Measurements from ENCODE around the gene ZNF814. TPM values are rescaled to one million over a fixed set of nuclear protein-coding genes. Genes with fewer than 3 reads are reported as not detected.
"Not testable (repeated sequence)": the region's sequence is repeated elsewhere in the genome, so short reads cannot be mapped to it uniquely, and the experiment has no call there.

The ZNF814 gene
- total RNA-seq, 1 donor from 2014 or later, result 38.3 TPM

GRCh38 chr19:57914531-57914930 is 25.7 kb upstream of the ZNF814 start:
- H3K4me3 Mint-ChIP-seq (ENCODE audit: unreplicated experiment), result peak overlapping the region; percentile 66

GRCh38 chr19:57907394-57907793 is 18.6 kb upstream of the ZNF814 start:
- no peak for TF ChIP-seq CTCF (IDR thresholded peaks at IDR 0.05; ENCODE audit: partially characterized antibody, unreplicated experiment)
- H3K9me3 Mint-ChIP-seq (ENCODE audit: unreplicated experiment), result no peaks in the 10 kb centered on the region
- H3K36me3 Mint-ChIP-seq (ENCODE audit: unreplicated experiment), result no peaks in the 10 kb centered on the region
- no peaks in the 10 kb centered on the region for H3K4me1 Mint-ChIP-seq (ENCODE audit: low read depth, unreplicated experiment)
- no peak overlapping the region for H3K27ac Mint-ChIP-seq (ENCODE audit: unreplicated experiment)
- no peak for DNase-seq
- no peaks in the 10 kb centered on the region for H3K27me3 Mint-ChIP-seq (ENCODE audit: unreplicated experiment)
- H3K4me3 Mint-ChIP-seq (ENCODE audit: unreplicated experiment), result no peak overlapping the region

More at GRCh38 chr19:57914531-57914930, 25.7 kb upstream of the ZNF814 start:
- Mint-ChIP-seq H3K27me3 (ENCODE audit: unreplicated experiment) (peaks cover 1% of the 10 kb centered on the region), H3K36me3 (ENCODE audit: unreplicated experiment) (peaks cover 11% of the 10 kb centered on the region), H3K27ac (ENCODE audit: unreplicated experiment) (no peak overlapping the region), H3K9me3 (ENCODE audit: unreplicated experiment) (peaks cover 12% of the 10 kb centered on the region), H3K4me1 (ENCODE audit: low read depth, unreplicated experiment) (peaks cover 8% of the 10 kb centered on the region)
- no peak for TF ChIP-seq CTCF (IDR thresholded peaks at IDR 0.05; ENCODE audit: partially characterized antibody, unreplicated experiment)
- DNase-seq, result no peak

- no peaks in the 10 kb centered on the region for H3K36me3 Mint-ChIP-seq (ENCODE audit: unreplicated experiment)
- no peak for TF ChIP-seq CTCF (IDR thresholded peaks at IDR 0.05; ENCODE audit: partially characterized antibody, unreplicated experiment)
- H3K4me3 Mint-ChIP-seq (ENCODE audit: unreplicated experiment), result no peak overlapping the region
- no peaks in the 10 kb centered on the region for H3K27me3 Mint-ChIP-seq (ENCODE audit: unreplicated experiment)
- no peak for DNase-seq
- no peaks in the 10 kb centered on the region for H3K4me1 Mint-ChIP-seq (ENCODE audit: low read depth, unreplicated experiment)
- no peak overlapping the region for H3K27ac Mint-ChIP-seq (ENCODE audit: unreplicated experiment)
- H3K9me3 Mint-ChIP-seq (ENCODE audit: unreplicated experiment), result no peaks in the 10 kb centered on the region
Observed at GRCh38 chr19:57905258-57905657, 16.4 kb upstream of the ZNF814 start.

- Mint-ChIP-seq H3K9me3 (ENCODE audit: unreplicated experiment) (no peaks in the 10 kb centered on the region), H3K4me3 (ENCODE audit: unreplicated experiment) (no peak overlapping the region), H3K27ac (ENCODE audit: unreplicated experiment) (no peak overlapping the region), H3K27me3 (ENCODE audit: unreplicated experiment) (no peaks in the 10 kb centered on the region), H3K36me3 (ENCODE audit: unreplicated experiment) (no peaks in the 10 kb centered on the region), H3K4me1 (ENCODE audit: low read depth, unreplicated experiment) (no peaks in the 10 kb centered on the region)
- TF ChIP-seq CTCF (IDR thresholded peaks at IDR 0.05; ENCODE audit: partially characterized antibody, unreplicated experiment), result peak; percentile 11
- DNase-seq, result no peak
Observed at GRCh38 chr19:57903618-57904184, 14.9 kb upstream of the ZNF814 start.

GRCh38 chr19:57900311-57900710 is 11.5 kb upstream of the ZNF814 start:
- no peak for DNase-seq
- Mint-ChIP-seq H3K36me3 (ENCODE audit: unreplicated experiment) (no peaks in the 10 kb centered on the region), H3K4me3 (ENCODE audit: unreplicated experiment) (no peak overlapping the region), H3K27me3 (ENCODE audit: unreplicated experiment) (no peaks in the 10 kb centered on the region), H3K27ac (ENCODE audit: unreplicated experiment) (no peak overlapping the region), H3K9me3 (ENCODE audit: unreplicated experiment) (no peaks in the 10 kb centered on the region), H3K4me1 (ENCODE audit: low read depth, unreplicated experiment) (peaks cover 3% of the 10 kb centered on the region)
- TF ChIP-seq CTCF (IDR thresholded peaks at IDR 0.05; ENCODE audit: partially characterized antibody, unreplicated experiment), result no peak

- H3K4me3 Mint-ChIP-seq (ENCODE audit: unreplicated experiment); H3K9me3 Mint-ChIP-seq (ENCODE audit: unreplicated experiment); H3K27ac Mint-ChIP-seq (ENCODE audit: unreplicated experiment); H3K36me3 Mint-ChIP-seq (ENCODE audit: unreplicated experiment); DNase-seq; H3K27me3 Mint-ChIP-seq (ENCODE audit: unreplicated experiment); H3K4me1 Mint-ChIP-seq (ENCODE audit: low read depth, unreplicated experiment): not testable (repeated sequence)
Observed at GRCh38 chr19:57890706-57891105, 1.9 kb upstream of the ZNF814 start.
